Measurements from ENCODE around the gene CPAMD8.
"Not testable (repeated sequence)": the region's sequence is repeated elsewhere in the genome, so short reads cannot be mapped to it uniquely, and the experiment has no call there.

Gene CPAMD8

GRCh38 chr19:16945762-16946465 is 80.7 kb downstream of the CPAMD8 start:
- no peak for DNase-seq

GRCh38 chr19:16945364-16945714 is 81.3 kb downstream of the CPAMD8 start:
- DNase-seq, result no peak

- no peak for DNase-seq
Measured at GRCh38 chr19:16944626-16945363, 81.8 kb downstream of the CPAMD8 start.

- DNase-seq, result no peak
Measured at GRCh38 chr19:16943942-16944625, 82.5 kb downstream of the CPAMD8 start.

- DNase-seq, result not testable (repeated sequence)
Measured at GRCh38 chr19:16943090-16943489, 83.5 kb downstream of the CPAMD8 start.

GRCh38 chr19:16942583-16942982 is 84.0 kb downstream of the CPAMD8 start:
- DNase-seq, result no peak

- DNase-seq, result no peak
Measured at GRCh38 chr19:16940626-16941025, 86.0 kb downstream of the CPAMD8 start.

- DNase-seq, result not testable (repeated sequence)
Measured at GRCh38 chr19:16940063-16940462, 86.5 kb downstream of the CPAMD8 start.

- no peak for DNase-seq
Measured at GRCh38 chr19:16938211-16938610, 88.4 kb downstream of the CPAMD8 start.

GRCh38 chr19:16937796-16938195 is 88.8 kb downstream of the CPAMD8 start:
- not testable (repeated sequence) for DNase-seq

- no peak for DNase-seq
Measured at GRCh38 chr19:16936901-16937300, 89.7 kb downstream of the CPAMD8 start.

- DNase-seq, result no peak
Measured at GRCh38 chr19:16934489-16934888, 92.1 kb downstream of the CPAMD8 start.

- DNase-seq, result no peak
Measured at GRCh38 chr19:16931306-16931705, 95.3 kb downstream of the CPAMD8 start.

GRCh38 chr19:16930753-16931152 is 95.9 kb downstream of the CPAMD8 start:
- no peak for DNase-seq

- no peak for DNase-seq
Measured at GRCh38 chr19:16928916-16929315, 97.7 kb downstream of the CPAMD8 start.

GRCh38 chr19:16928351-16928750 is 98.3 kb downstream of the CPAMD8 start:
- DNase-seq, result no peak

- DNase-seq, result no peak
Measured at GRCh38 chr19:16927883-16928282, 98.7 kb downstream of the CPAMD8 start.

GRCh38 chr19:16922949-16923348 is 103.7 kb downstream of the CPAMD8 start:
- no peak for DNase-seq

GRCh38 chr19:16922592-16922934 is 104.0 kb downstream of the CPAMD8 start:
- no peak for DNase-seq

- no peak for DNase-seq
Measured at GRCh38 chr19:16921766-16922591, 104.6 kb downstream of the CPAMD8 start.

- DNase-seq, result no peak
Measured at GRCh38 chr19:16920816-16921529, 105.6 kb downstream of the CPAMD8 start.

GRCh38 chr19:16919496-16919895 is 107.1 kb downstream of the CPAMD8 start:
- no peak for DNase-seq

- DNase-seq, result no peak
Measured at GRCh38 chr19:16917401-16917800, 109.2 kb downstream of the CPAMD8 start.

All from activated CD4-positive, alpha-beta T cell treated with anti-CD3 and anti-CD28 coated beads, Interleukin-2, amount 50 U/mL, for 16 hours (primary cell).